Natural killer cell (primary cell): ENCODE data around the gene ATP2A3. TPM values are rescaled to one million over a fixed set of nuclear protein-coding genes. Genes with fewer than 3 reads are reported as not detected.
A peak's percentile ranks its signal among the peaks of the same experiment; 100 is the strongest.

ENCODE experiments used
- ATAC-seq, 3 donors: fragments of 150-1000 bp in 2 of 3; fragments of 200-7000 bp in 1 of 3; cut with Tn5 transposase; 1 replicate in 1 of 3; 2 replicates in 2 of 3; pipeline ENCODE4 v1.10.0; 2021; ENCODE audit warnings: mild to moderate bottlenecking in 2 of 3, moderate library complexity in 2 of 3
- DNase-seq, 2 donors: peaks; one replicate each; pipeline versions ENCODE4 v3.0.0 to v3.0.0-alpha.2; 2013 to 2021; ENCODE audit warnings: mixed read lengths in 1 of 2
- H3K27ac ChIP-seq: one replicate; pipeline ENCODE4 v1.5.1; 2013; ENCODE audit warnings: mild to moderate bottlenecking, low read length
- H3K27me3 ChIP-seq: one replicate; pipeline ENCODE4 v1.6.1; 2013; ENCODE audit warnings: low read length; ENCODE audit not compliant: control insufficient read depth, insufficient read depth
- H3K36me3 ChIP-seq: one replicate; pipeline ENCODE4 v1.6.1; 2013; ENCODE audit warnings: low read length; ENCODE audit not compliant: control insufficient read depth, insufficient read depth
- H3K4me1 ChIP-seq: one replicate; pipeline ENCODE4 v1.6.1; 2013; ENCODE audit warnings: low read length; ENCODE audit not compliant: control insufficient read depth, insufficient read depth
- H3K4me3 ChIP-seq: one replicate; pipeline ENCODE4 v1.5.1; 2013; ENCODE audit warnings: low read length
- H3K9me3 ChIP-seq: one replicate; pipeline ENCODE4 v1.6.1; 2013; ENCODE audit warnings: low read length; ENCODE audit not compliant: control insufficient read depth, insufficient read depth
- H3K27ac Mint-ChIP-seq, 2 donors: one replicate each; pipeline ENCODE4 v1.8.0; 2022; ENCODE audit warnings: mild to moderate bottlenecking in 2 of 2, mixed read lengths in 2 of 2, moderate library complexity in 1 of 2
- H3K27me3 Mint-ChIP-seq, 2 donors: one replicate each; pipeline ENCODE4 v1.8.0; 2022; ENCODE audit warnings: low read depth in 2 of 2, mixed read lengths in 2 of 2
- H3K36me3 Mint-ChIP-seq: one replicate; pipeline ENCODE4 v1.8.0; 2022; ENCODE audit warnings: mixed read lengths
- H3K4me1 Mint-ChIP-seq, 2 donors: one replicate each; pipeline ENCODE4 v1.8.0; 2022; ENCODE audit warnings: mixed read lengths in 2 of 2
- H3K4me3 Mint-ChIP-seq: one replicate; pipeline ENCODE4 v1.8.0; 2022; ENCODE audit warnings: mild to moderate bottlenecking, moderate library complexity, mixed read lengths
- H3K9me3 Mint-ChIP-seq, 2 donors: one replicate each; pipeline ENCODE4 v1.8.0; 2022; ENCODE audit warnings: mixed read lengths in 2 of 2
- WGBS: methylation state at CpG from one replicate; pipeline ENCODE4 v1.1.7; 2013; ENCODE audit warnings: missing lambda C conversion rate; ENCODE audit not compliant: insufficient coverage; 5-methylcytosine and 5-hydroxymethylcytosine counted together
- intact Hi-C: fragments of 100-400 bp; cut with micrococcal nuclease; formaldehyde crosslinking; loops from one replicate; pipeline ENCODE4 v1.14.2; 2022
- total RNA-seq, 4 donors: library from RNA; stranded (reverse); fragments of 120-200 nt in 1 of 4; gene quantifications; one replicate each; pipeline versions ENCODE4 v1.2.3 to v1.2.4, GENCODE V29; 2013 to 2022
- TF ChIP-seq, protein P1 (sequence below): fragments of 200-600 bp; IDR thresholded peaks from one replicate; pipeline ENCODE4 v1.8.0; 2022; ENCODE audit warnings: antibody characterized with exemption

The ATP2A3 gene
- total RNA-seq, 3 donors from 2014 or later (not counting 1 experiment from before 2014, with no cell fraction given): 326 to 397 (median 377) TPM

DNA sequence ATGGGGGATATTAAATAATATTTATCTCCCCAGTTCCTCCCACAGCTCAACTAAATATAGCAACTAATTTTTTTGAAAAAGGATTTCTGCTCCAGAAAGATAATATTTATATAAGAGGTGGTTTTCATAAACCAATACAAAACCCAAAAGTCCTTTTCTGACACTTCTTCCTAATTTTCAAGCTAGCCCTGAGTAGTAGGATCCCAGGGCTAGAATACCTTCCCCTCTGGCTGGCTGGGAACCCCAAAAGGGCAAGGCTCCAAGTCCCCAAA is 1.3 kb downstream of the ATP2A3 start:
- intact Hi-C loops: loop anchor here (5.0 kb wide), 1 partner anchor 71 kb away; the partner anchor contains the start of gene CAMKK1
- peaks cover 42 to 65% of the 10 kb centered on the region in 2 donors for H3K4me1 Mint-ChIP-seq
- no peaks in the 10 kb centered on the region for H3K36me3 Mint-ChIP-seq
- no peaks in the 10 kb centered on the region for H3K27me3 Mint-ChIP-seq
- H3K27ac ChIP-seq: peak overlapping the region; percentile 57
- DNase-seq (no peak), ATAC-seq (no peak)
- H3K4me3 Mint-ChIP-seq: peak overlapping the region; percentile 88
- no peaks in the 10 kb centered on the region for H3K9me3 Mint-ChIP-seq
- H3K27me3 ChIP-seq: no peaks in the 10 kb centered on the region
- H3K4me1 ChIP-seq: peaks cover 70% of the 10 kb centered on the region
- H3K4me3 ChIP-seq: peak overlapping the region; percentile 94
- peaks cover 10% of the 10 kb centered on the region for H3K36me3 ChIP-seq
- no peaks in the 10 kb centered on the region for H3K9me3 ChIP-seq
- H3K27ac Mint-ChIP-seq: peak overlapping the region; percentile 84 to 85
- TF ChIP-seq, protein P1, sequence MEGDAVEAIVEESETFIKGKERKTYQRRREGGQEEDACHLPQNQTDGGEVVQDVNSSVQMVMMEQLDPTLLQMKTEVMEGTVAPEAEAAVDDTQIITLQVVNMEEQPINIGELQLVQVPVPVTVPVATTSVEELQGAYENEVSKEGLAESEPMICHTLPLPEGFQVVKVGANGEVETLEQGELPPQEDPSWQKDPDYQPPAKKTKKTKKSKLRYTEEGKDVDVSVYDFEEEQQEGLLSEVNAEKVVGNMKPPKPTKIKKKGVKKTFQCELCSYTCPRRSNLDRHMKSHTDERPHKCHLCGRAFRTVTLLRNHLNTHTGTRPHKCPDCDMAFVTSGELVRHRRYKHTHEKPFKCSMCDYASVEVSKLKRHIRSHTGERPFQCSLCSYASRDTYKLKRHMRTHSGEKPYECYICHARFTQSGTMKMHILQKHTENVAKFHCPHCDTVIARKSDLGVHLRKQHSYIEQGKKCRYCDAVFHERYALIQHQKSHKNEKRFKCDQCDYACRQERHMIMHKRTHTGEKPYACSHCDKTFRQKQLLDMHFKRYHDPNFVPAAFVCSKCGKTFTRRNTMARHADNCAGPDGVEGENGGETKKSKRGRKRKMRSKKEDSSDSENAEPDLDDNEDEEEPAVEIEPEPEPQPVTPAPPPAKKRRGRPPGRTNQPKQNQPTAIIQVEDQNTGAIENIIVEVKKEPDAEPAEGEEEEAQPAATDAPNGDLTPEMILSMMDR: no peak

DNA sequence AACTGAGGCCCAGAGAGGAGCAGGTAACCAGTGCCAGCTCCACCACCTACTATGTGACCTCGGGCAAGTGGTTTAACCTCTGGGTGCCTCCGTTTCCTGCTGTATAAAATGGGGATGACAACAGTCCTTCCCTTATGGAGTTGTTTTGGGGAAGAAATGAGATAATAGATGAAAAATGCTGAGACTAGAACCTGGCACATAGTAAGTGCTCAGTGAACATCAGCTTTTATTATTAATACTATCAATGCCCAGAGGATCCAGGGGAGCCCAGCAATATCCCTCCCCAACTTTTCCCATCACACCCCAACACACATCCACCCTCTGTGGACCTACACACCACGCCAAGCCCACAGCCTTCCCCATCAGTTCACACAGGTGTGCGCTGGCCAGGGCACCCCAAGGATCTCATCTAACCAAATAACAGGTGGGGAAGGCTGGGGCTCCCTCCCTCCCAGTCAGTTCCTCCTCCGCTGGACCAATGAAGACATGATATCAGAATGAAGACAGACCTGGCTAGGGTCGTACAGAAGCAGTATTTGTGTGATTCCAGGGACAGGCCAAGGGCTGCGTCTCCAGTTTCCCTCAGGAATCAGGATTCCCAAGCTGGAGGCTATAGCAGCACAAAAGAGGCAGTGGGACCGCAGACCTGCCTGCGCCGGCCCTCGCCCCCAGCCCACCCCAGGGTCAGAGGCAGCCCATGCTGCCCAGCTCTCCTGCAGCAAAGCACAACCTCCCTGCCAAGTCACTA is 1.8 kb downstream of the ATP2A3 start:
- H3K27ac Mint-ChIP-seq: peak overlapping the region; percentile 84 to 85
- ATAC-seq (no peak), DNase-seq (no peak)
- 39% methylated on average over 9 of the region's 11 CpGs for WGBS
- peaks cover 46 to 70% of the 10 kb centered on the region in 2 donors for H3K4me1 Mint-ChIP-seq
- no peaks in the 10 kb centered on the region for H3K9me3 ChIP-seq
- H3K27me3 ChIP-seq: no peaks in the 10 kb centered on the region
- no peaks in the 10 kb centered on the region for H3K9me3 Mint-ChIP-seq
- TF ChIP-seq, protein P1: no peak
- H3K36me3 ChIP-seq: peaks cover 13% of the 10 kb centered on the region
- H3K27ac ChIP-seq: peak overlapping the region; percentile 57
- H3K4me3 Mint-ChIP-seq: peak overlapping the region; percentile 88
- peak overlapping the region; percentile 94 for H3K4me3 ChIP-seq
- intact Hi-C loops: loop anchor here (5.0 kb wide), 1 partner anchor 70 kb away; the partner anchor contains the start of gene CAMKK1
- no peaks in the 10 kb centered on the region for H3K36me3 Mint-ChIP-seq
- peaks cover 70% of the 10 kb centered on the region for H3K4me1 ChIP-seq
- H3K27me3 Mint-ChIP-seq: no peaks in the 10 kb centered on the region

DNA sequence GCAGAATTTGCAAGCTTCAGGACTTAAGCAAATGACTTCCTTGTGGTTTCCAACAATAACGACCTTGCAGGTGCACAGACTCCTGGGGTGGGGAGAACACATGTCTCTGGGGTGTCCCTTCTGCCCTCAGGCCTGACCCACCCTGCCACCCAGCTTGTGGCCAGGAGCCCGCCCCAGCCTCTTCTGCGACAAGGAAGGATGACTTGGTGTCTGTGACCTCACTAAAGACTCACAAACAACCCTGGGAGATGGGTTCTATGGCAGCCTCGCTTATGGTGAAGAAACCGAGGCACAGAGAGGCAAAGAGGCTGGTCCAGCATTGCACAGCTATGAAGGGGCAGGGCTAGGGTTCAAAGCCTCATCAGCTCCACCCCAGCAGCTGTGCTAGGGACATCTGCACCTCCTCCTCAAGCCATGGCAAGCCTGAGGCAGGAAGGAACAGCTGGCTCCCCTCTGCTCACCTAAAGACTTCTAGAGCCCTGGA is 2.6 kb downstream of the ATP2A3 start:
- 7% methylated on average over 5 of the region's 5 CpGs for WGBS
- peak in 1 of 2 donors; percentile 55 for DNase-seq
- H3K27me3 Mint-ChIP-seq: no peaks in the 10 kb centered on the region
- Histone ChIP-seq H3K4me3 (peak overlapping the region; percentile 94), H3K36me3 (peaks cover 20% of the 10 kb centered on the region), H3K4me1 (peaks cover 75% of the 10 kb centered on the region), H3K27me3 (no peaks in the 10 kb centered on the region), H3K27ac (peak overlapping the region; percentile 57), H3K9me3 (no peaks in the 10 kb centered on the region)
- no peaks in the 10 kb centered on the region for H3K36me3 Mint-ChIP-seq
- H3K4me1 Mint-ChIP-seq: peaks cover 54 to 78% of the 10 kb centered on the region in 2 donors
- intact Hi-C loops: loop anchor here (5.0 kb wide), 1 partner anchor 69 kb away; the partner anchor contains the start of gene CAMKK1
- H3K27ac Mint-ChIP-seq: peak overlapping the region; percentile 84 to 85
- TF ChIP-seq, protein P1: no peak
- peak in 2 of 3 donors; percentile 14 to 25 for ATAC-seq
- H3K9me3 Mint-ChIP-seq: no peaks in the 10 kb centered on the region
- peak overlapping the region; percentile 88 for H3K4me3 Mint-ChIP-seq
